Measurements from ENCODE around the gene NRL.

The NRL gene

GRCh38 chr14:24085215-24085614 is 29.5 kb downstream of the NRL start:
- H3K36me3 ChIP-seq (ENCODE audit: insufficient read depth, low read length): no peaks in the 10 kb centered on the region
- no peak overlapping the region for H3K4me3 ChIP-seq (ENCODE audit: low read length)
- no peak overlapping the region for H2AFZ ChIP-seq (ENCODE audit: low read depth, low read length)
- H3K9me3 ChIP-seq (ENCODE audit: low read length): no peaks in the 10 kb centered on the region
- H3K27me3 ChIP-seq (ENCODE audit: insufficient read depth, low read length): peaks cover 58% of the 10 kb centered on the region
- H3K4me1 ChIP-seq (ENCODE audit: insufficient read depth, low read length): peaks cover 12% of the 10 kb centered on the region

DNA sequence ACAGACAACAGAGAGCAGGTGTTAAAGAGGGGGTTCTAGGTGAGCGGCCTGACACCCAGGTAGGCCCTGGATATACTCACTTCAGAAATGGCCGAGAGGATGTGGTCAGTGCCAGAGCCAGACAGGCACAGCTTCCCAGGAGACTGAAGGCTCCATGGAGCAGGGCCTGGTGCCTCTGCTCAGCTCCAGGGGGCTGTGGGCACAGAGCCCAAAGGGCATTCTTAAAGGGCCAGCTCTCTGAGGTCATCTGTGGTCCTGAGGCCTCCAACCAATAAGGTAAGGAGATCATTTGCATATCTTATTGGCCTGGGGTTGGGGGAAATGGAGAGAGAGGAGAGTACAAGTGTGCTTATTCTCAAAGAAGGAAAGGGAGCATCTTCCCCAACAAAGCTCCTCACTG is 30.3 kb downstream of the NRL start:
- Histone ChIP-seq H2AFZ (ENCODE audit: low read depth, low read length) (no peak overlapping the region), H3K4me3 (ENCODE audit: low read length) (no peak overlapping the region), H3K27me3 (ENCODE audit: insufficient read depth, low read length) (peaks cover 63% of the 10 kb centered on the region), H3K36me3 (ENCODE audit: insufficient read depth, low read length) (no peaks in the 10 kb centered on the region), H3K4me1 (ENCODE audit: insufficient read depth, low read length) (peaks cover 20% of the 10 kb centered on the region), H3K9me3 (ENCODE audit: low read length) (no peaks in the 10 kb centered on the region)

DNA sequence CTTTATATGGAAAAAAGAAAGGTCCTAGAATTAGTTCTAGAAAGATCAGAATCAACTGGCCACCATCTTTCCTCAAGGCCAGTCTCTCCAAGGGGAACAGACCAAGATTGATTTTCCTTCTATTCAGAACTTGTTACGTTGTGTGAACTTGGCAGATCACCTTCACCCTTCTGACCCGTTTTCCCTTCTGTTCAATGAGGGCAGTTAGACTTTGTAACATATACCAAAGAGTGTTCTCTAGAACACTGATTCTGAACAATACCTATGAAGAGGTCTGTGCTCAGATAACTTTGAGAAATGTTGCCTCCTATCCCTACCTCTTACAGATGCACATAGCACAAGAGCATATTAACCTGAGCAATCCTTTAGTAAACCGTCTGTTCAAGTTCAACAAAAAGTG is 31.3 kb downstream of the NRL start:
- Histone ChIP-seq H3K4me3 (ENCODE audit: low read length) (no peak overlapping the region), H3K9me3 (ENCODE audit: low read length) (no peaks in the 10 kb centered on the region), H3K27me3 (ENCODE audit: insufficient read depth, low read length) (peaks cover 63% of the 10 kb centered on the region), H2AFZ (ENCODE audit: low read depth, low read length) (no peak overlapping the region), H3K4me1 (ENCODE audit: insufficient read depth, low read length) (peaks cover 30% of the 10 kb centered on the region), H3K36me3 (ENCODE audit: insufficient read depth, low read length) (no peaks in the 10 kb centered on the region)

GRCh38 chr14:24082411-24083080 is 32.2 kb downstream of the NRL start:
- Histone ChIP-seq H3K36me3 (ENCODE audit: insufficient read depth, low read length) (no peaks in the 10 kb centered on the region), H3K4me3 (ENCODE audit: low read length) (no peak overlapping the region), H3K9me3 (ENCODE audit: low read length) (no peaks in the 10 kb centered on the region), H3K27me3 (ENCODE audit: insufficient read depth, low read length) (peaks cover 64% of the 10 kb centered on the region), H2AFZ (ENCODE audit: low read depth, low read length) (no peak overlapping the region), H3K4me1 (ENCODE audit: insufficient read depth, low read length) (peaks cover 33% of the 10 kb centered on the region)

DNA sequence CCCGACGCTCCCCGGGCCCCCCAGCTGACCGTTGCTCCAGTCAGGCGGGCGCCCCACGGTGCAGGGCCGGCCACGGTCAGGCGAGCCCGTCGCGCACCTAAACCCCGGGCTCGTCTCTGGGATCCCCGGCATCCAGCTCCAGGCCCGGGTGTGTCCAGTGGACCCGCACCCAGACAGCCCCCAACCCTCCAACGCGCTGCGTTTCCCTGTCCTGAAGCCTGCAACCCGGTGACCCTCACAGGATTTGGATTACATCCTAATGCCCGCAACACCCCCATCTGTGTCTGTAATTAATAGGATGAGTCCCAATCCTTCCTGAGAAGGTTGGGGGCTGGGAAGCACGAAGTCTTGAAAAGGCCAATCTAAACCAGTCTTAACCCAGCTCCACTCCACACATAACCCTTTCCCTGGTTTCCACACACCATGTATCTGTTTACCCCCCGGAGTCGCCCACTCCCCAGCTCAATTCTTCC is 33.0 kb downstream of the NRL start:
- Histone ChIP-seq H3K36me3 (ENCODE audit: insufficient read depth, low read length) (no peaks in the 10 kb centered on the region), H3K9me3 (ENCODE audit: low read length) (peaks cover 2% of the 10 kb centered on the region), H2AFZ (ENCODE audit: low read depth, low read length) (peak overlapping the region; percentile 11), H3K27me3 (ENCODE audit: insufficient read depth, low read length) (peaks cover 57% of the 10 kb centered on the region), H3K4me1 (ENCODE audit: insufficient read depth, low read length) (peaks cover 33% of the 10 kb centered on the region), H3K4me3 (ENCODE audit: low read length) (peak overlapping the region; percentile 47)

- H3K27me3 ChIP-seq (ENCODE audit: insufficient read depth, low read length): peaks cover 57% of the 10 kb centered on the region
Measured at GRCh38 chr14:24080888-24081738, 33.6 kb downstream of the NRL start.

DNA sequence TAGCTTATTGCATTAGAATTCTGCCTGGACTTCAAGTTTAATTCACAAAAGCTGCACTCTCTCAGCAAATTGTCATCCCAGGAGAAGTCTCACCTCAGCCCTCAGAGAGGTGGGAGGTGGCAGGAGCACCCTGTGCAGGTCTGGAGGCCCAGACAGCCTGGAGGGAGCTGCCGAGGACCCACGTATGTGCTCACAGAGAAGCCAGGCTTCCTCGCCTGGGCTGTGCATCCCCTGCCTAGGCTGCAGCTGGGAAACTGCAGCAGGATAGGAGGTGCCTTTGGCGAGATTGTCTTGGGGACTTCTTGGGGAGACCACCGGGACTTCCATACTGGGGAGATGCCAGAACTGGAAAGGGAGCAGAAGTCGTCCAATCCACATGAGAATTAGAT is 34.6 kb downstream of the NRL start:
- H3K4me3 ChIP-seq (ENCODE audit: low read length): no peak overlapping the region
- H3K9me3 ChIP-seq (ENCODE audit: low read length): peaks cover 2% of the 10 kb centered on the region
- no peak overlapping the region for H2AFZ ChIP-seq (ENCODE audit: low read depth, low read length)
- no peaks in the 10 kb centered on the region for H3K36me3 ChIP-seq (ENCODE audit: insufficient read depth, low read length)
- H3K4me1 ChIP-seq (ENCODE audit: insufficient read depth, low read length): peaks cover 33% of the 10 kb centered on the region
- peaks cover 53% of the 10 kb centered on the region for H3K27me3 ChIP-seq (ENCODE audit: insufficient read depth, low read length)

More at GRCh38 chr14:24080888-24081738, 33.6 kb downstream of the NRL start:
- Histone ChIP-seq H3K4me1 (ENCODE audit: insufficient read depth, low read length) (peaks cover 33% of the 10 kb centered on the region), H3K4me3 (ENCODE audit: low read length) (peak overlapping the region; percentile 47), H3K36me3 (ENCODE audit: insufficient read depth, low read length) (no peaks in the 10 kb centered on the region), H2AFZ (ENCODE audit: low read depth, low read length) (peak overlapping the region; percentile 11), H3K9me3 (ENCODE audit: low read length) (peaks cover 2% of the 10 kb centered on the region)

- no peaks in the 10 kb centered on the region for H3K36me3 ChIP-seq (ENCODE audit: insufficient read depth, low read length)
- H2AFZ ChIP-seq (ENCODE audit: low read depth, low read length): no peak overlapping the region
- H3K4me3 ChIP-seq (ENCODE audit: low read length): no peak overlapping the region
- peaks cover 33% of the 10 kb centered on the region for H3K4me1 ChIP-seq (ENCODE audit: insufficient read depth, low read length)
- H3K9me3 ChIP-seq (ENCODE audit: low read length): peaks cover 2% of the 10 kb centered on the region
- peaks cover 49% of the 10 kb centered on the region for H3K27me3 ChIP-seq (ENCODE audit: insufficient read depth, low read length)
Measured at GRCh38 chr14:24079491-24080141, 35.1 kb downstream of the NRL start.

GRCh38 chr14:24078146-24078545 is 36.6 kb downstream of the NRL start:
- Histone ChIP-seq H3K27me3 (ENCODE audit: insufficient read depth, low read length) (peaks cover 35% of the 10 kb centered on the region), H3K4me1 (ENCODE audit: insufficient read depth, low read length) (peaks cover 33% of the 10 kb centered on the region), H2AFZ (ENCODE audit: low read depth, low read length) (no peak overlapping the region), H3K9me3 (ENCODE audit: low read length) (peaks cover 2% of the 10 kb centered on the region), H3K36me3 (ENCODE audit: insufficient read depth, low read length) (no peaks in the 10 kb centered on the region), H3K4me3 (ENCODE audit: low read length) (no peak overlapping the region)

- H3K4me3 ChIP-seq (ENCODE audit: low read length): no peak overlapping the region
- no peaks in the 10 kb centered on the region for H3K36me3 ChIP-seq (ENCODE audit: insufficient read depth, low read length)
- H3K27me3 ChIP-seq (ENCODE audit: insufficient read depth, low read length): peaks cover 24% of the 10 kb centered on the region
- no peak overlapping the region for H2AFZ ChIP-seq (ENCODE audit: low read depth, low read length)
- H3K4me1 ChIP-seq (ENCODE audit: insufficient read depth, low read length): peaks cover 33% of the 10 kb centered on the region
- peaks cover 2% of the 10 kb centered on the region for H3K9me3 ChIP-seq (ENCODE audit: low read length)
Measured at GRCh38 chr14:24077086-24077485, 37.7 kb downstream of the NRL start.

DNA sequence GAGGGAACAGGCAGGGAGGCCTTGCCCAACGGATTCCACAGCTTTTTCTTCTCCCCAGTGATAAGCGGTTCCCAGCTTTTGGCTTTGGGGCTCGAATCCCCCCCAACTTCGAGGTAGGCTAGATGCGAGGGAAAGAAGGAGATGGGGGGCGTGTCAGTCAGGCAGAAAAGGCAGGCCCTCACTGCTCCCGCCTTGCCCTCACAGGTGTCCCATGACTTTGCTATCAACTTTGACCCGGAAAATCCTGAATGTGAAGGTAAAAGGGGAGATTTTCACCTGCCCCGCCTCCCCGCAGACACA is 38.5 kb downstream of the NRL start:
- Histone ChIP-seq H3K36me3 (ENCODE audit: insufficient read depth, low read length) (no peaks in the 10 kb centered on the region), H3K4me3 (ENCODE audit: low read length) (no peak overlapping the region), H3K9me3 (ENCODE audit: low read length) (peaks cover 2% of the 10 kb centered on the region), H2AFZ (ENCODE audit: low read depth, low read length) (no peak overlapping the region), H3K27me3 (ENCODE audit: insufficient read depth, low read length) (peaks cover 18% of the 10 kb centered on the region), H3K4me1 (ENCODE audit: insufficient read depth, low read length) (peaks cover 30% of the 10 kb centered on the region)

DNA sequence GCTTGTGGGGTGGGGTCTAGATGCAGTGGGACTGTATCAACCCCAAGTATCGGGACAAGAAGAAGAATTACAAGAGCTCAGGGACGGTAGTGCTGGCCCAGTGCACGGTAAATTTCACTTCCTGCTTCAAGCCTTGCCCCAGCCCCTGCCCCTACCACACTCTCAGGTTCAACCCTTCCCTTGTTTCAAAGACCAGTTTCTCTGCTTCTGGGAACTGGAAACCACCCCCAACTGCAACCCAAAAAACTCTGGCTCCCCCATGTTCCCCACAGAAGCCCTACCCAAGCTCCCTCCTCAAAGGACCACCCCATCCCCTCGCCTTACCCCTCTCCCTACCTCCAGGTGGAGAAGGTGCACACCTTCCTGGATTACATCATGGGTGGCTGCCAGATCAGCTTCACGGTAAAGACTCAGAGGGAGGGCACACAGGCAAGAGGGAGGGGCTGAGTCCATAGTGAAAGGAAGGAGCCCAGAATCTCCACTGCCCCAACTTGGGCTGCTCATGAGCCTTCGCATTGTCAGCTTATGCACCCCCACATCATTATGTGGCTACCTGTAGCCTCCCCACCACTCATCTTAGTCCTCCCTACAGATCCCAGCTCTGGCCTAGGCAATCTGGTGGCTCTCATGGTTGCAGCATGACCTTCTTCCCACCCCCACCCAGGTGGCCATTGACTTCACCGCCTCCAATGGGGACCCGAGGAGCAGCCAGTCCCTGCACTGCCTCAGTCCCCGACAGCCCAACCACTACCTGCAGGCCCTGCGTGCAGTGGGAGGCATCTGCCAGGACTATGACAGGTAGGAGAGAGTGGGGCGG is 39.1 kb downstream of the NRL start:
- Histone ChIP-seq H2AFZ (ENCODE audit: low read depth, low read length) (no peak overlapping the region), H3K4me3 (ENCODE audit: low read length) (no peak overlapping the region), H3K36me3 (ENCODE audit: insufficient read depth, low read length) (no peaks in the 10 kb centered on the region), H3K27me3 (ENCODE audit: insufficient read depth, low read length) (peaks cover 13% of the 10 kb centered on the region), H3K9me3 (ENCODE audit: low read length) (peaks cover 2% of the 10 kb centered on the region), H3K4me1 (ENCODE audit: insufficient read depth, low read length) (peaks cover 25% of the 10 kb centered on the region)
